ENCODE data around the gene TNFAIP8.

DNA sequence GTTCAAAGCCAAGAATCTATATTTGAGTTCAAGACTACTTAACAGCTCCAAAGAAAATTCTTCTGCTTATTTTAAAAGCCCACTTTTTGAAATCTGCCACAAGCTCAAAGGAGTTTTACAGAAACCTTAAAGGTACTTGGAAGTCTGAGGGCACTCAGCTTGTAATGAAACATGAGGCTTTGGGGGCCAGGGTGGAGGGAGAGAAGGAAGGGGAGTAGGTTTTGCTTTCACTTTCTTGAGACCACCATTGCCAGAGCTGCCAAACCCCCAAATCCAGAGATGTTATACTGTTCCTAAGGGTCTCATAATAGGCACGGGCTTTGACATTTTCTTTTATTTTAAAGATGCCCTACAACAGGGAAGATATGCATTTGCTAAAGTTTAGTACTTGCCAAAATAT, 42.6 kb upstream of the TNFAIP8 start:
- TF ChIP-seq, protein P1, sequence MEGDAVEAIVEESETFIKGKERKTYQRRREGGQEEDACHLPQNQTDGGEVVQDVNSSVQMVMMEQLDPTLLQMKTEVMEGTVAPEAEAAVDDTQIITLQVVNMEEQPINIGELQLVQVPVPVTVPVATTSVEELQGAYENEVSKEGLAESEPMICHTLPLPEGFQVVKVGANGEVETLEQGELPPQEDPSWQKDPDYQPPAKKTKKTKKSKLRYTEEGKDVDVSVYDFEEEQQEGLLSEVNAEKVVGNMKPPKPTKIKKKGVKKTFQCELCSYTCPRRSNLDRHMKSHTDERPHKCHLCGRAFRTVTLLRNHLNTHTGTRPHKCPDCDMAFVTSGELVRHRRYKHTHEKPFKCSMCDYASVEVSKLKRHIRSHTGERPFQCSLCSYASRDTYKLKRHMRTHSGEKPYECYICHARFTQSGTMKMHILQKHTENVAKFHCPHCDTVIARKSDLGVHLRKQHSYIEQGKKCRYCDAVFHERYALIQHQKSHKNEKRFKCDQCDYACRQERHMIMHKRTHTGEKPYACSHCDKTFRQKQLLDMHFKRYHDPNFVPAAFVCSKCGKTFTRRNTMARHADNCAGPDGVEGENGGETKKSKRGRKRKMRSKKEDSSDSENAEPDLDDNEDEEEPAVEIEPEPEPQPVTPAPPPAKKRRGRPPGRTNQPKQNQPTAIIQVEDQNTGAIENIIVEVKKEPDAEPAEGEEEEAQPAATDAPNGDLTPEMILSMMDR (IDR thresholded peaks at IDR 0.05; ENCODE audit: low read depth, low read length, poor library complexity, severe bottlenecking): no peak
- no peak for TF ChIP-seq EZH2phosphoT487 (IDR thresholded peaks at IDR 0.05; ENCODE audit: borderline replicate concordance, low read length)

All from DOHH2 (cell line).